Gastrocnemius medialis (tissue), 4 donors: Measurements from ENCODE around the gene ADAP1. TPM values are rescaled to one million over a fixed set of nuclear protein-coding genes. Genes with fewer than 3 reads are reported as not detected.
A peak's percentile ranks its signal among the peaks of the same experiment; 100 is the strongest.

ENCODE experiments used
- ATAC-seq, 2 donors: fragments of 150-250 bp; one replicate each; pipeline ENCODE4 v1.9.1; 2016
- DNase-seq, 2 donors: peaks; one replicate each; pipeline ENCODE4 v3.0.0-alpha.2; 2019
- H3K27ac ChIP-seq, 4 donors: fragments of 200-600 bp; sonication (generic); 1 replicate in 1 of 4; 2 replicates in 3 of 4; pipeline ENCODE4 v1.5.1; 2016 to 2018; ENCODE audit warnings: mild to moderate bottlenecking in 2 of 4, moderate library complexity in 1 of 4
- H3K27me3 ChIP-seq, 3 donors: fragments of 200-600 bp; sonication (generic) in 2 of 3; 1 replicate in 1 of 3; 2 replicates in 2 of 3; pipeline versions ENCODE4 v1.5.1 to v1.6.0; 2016 to 2019; ENCODE audit warnings: mild to moderate bottlenecking in 1 of 3, moderate library complexity in 1 of 3
- H3K36me3 ChIP-seq, 2 donors: fragments of 200-600 bp; sonication (generic) in 1 of 2; one replicate each; pipeline ENCODE4 v1.5.1; 2017 to 2018
- H3K4me1 ChIP-seq, 2 donors: fragments of 200-600 bp; sonication (generic) in 1 of 2; one replicate each; pipeline ENCODE4 v1.5.1; 2016 to 2017; ENCODE audit warnings: mild to moderate bottlenecking in 2 of 2
- H3K4me3 ChIP-seq, 4 donors: fragments of 200-600 bp; sonication (generic) in 3 of 4; 1 replicate in 1 of 4; 2 replicates in 3 of 4; pipeline ENCODE4 v1.5.1; 2016 to 2019; ENCODE audit warnings: mild to moderate bottlenecking in 2 of 4
- H3K9me3 ChIP-seq, 3 donors: fragments of 200-600 bp; sonication (generic) in 2 of 3; 1 replicate in 1 of 3; 2 replicates in 2 of 3; pipeline ENCODE4 v1.5.1; 2016 to 2019
- POLR2A ChIP-seq, 2 donors: fragments of 450-650 bp; IDR thresholded peaks; one replicate each; pipeline ENCODE4 v1.6.1; 2017; ENCODE audit warnings: antibody characterized with exemption in 2 of 2, mild to moderate bottlenecking in 2 of 2, moderate library complexity in 2 of 2
- in situ Hi-C, 4 donors: fragments of 200-750 bp; cut with MboI; loops; one replicate each; pipeline versions ENCODE4 v1.15.0 to v1.8.0; 2017; ENCODE audit warnings: low sequenced_read_pairs in 4 of 4
- intact Hi-C: fragments of 100-400 bp; cut with DNase I; formaldehyde crosslinking; loops from one replicate; pipeline ENCODE4 v1.15.1; 2023; ENCODE audit warnings: low total_unique reads
- total RNA-seq, 4 donors: library from RNA; depleted of rRNA; stranded (reverse); fragments of >200 nt; gene quantifications; one replicate each; pipeline versions ENCODE4 v1.1.0 to v1.2.3, GENCODE V29; 2016
- TF ChIP-seq, protein P1 (sequence below), 5 experiments: fragments of 450-650 bp in 3 of 5; fragments of 200-600 bp in 2 of 5; sonication (generic) in 2 of 5; IDR thresholded peaks in 4 of 5; conservative IDR thresholded peaks in 1 of 5; 1 replicate in 4 of 5; 2 replicates in 1 of 5; pipeline ENCODE4 v1.5.1; 2016 to 2019; ENCODE audit warnings: antibody characterized with exemption in 5 of 5, mild to moderate bottlenecking in 3 of 5, moderate library complexity in 3 of 5

The ADAP1 gene
- total RNA-seq, 4 donors from 2014 or later, result 0.71 to 5.0 (median 1.1) TPM

DNA sequence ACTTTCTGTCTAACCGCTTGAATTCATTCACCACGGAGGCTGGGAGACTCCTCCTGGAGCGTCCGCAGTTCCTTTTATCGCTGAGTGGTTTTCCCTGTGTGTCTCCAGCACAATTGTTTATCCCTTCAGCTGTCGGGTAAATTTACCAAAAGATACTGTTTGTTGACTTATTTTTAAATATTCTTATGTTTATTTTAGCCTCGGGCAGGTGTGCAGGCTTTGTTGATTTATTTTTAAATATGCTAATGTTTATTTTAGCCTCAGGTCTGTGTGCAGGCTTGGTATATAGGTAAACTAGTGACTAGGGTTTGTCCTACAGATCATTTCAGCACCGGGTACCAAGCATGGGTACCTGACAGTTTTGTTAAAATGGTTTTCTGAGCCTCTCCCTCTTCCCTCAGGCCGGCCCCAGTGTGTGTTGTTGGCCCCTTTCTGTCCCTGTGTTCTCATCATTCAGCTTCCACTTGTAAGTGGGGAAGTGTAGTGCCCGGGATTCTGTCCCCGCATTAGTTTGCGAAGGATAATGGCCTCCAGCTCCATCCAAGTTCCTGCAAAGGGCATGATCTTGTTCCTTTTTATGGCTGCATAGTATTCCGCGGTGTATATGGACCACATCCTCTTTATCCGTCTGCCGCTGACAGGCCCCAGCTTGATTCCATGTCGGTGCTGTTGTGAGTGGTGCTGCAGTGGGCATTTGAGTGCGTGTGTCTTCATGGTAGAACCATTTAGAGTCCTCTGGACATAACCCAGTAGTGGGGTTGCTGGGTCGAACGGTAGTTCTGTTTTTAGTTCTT, 72.8 kb downstream of the ADAP1 start:
- no peak for ATAC-seq
- peak overlapping the region; percentile 94 to 97 (median 95) for H3K27ac ChIP-seq
- no peak for TF ChIP-seq POLR2A (IDR thresholded peaks at IDR 0.05)
- TF ChIP-seq, protein P1, sequence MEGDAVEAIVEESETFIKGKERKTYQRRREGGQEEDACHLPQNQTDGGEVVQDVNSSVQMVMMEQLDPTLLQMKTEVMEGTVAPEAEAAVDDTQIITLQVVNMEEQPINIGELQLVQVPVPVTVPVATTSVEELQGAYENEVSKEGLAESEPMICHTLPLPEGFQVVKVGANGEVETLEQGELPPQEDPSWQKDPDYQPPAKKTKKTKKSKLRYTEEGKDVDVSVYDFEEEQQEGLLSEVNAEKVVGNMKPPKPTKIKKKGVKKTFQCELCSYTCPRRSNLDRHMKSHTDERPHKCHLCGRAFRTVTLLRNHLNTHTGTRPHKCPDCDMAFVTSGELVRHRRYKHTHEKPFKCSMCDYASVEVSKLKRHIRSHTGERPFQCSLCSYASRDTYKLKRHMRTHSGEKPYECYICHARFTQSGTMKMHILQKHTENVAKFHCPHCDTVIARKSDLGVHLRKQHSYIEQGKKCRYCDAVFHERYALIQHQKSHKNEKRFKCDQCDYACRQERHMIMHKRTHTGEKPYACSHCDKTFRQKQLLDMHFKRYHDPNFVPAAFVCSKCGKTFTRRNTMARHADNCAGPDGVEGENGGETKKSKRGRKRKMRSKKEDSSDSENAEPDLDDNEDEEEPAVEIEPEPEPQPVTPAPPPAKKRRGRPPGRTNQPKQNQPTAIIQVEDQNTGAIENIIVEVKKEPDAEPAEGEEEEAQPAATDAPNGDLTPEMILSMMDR (IDR thresholded peaks at IDR 0.05 in 4 of 5, conservative IDR thresholded peaks at IDR 0.05 in 1 of 5), result no peak
- H3K4me1 ChIP-seq, result peaks cover 80 to 84% of the 10 kb centered on the region in 2 donors
- no peak overlapping the region for H3K4me3 ChIP-seq
- H3K36me3 ChIP-seq, result no peaks in the 10 kb centered on the region
- no peaks in the 10 kb centered on the region for H3K27me3 ChIP-seq
- intact Hi-C loops (loop anchor here (5.0 kb wide), 1 partner anchor 364 kb away; the partner anchor contains the start of gene PDGFA), in situ Hi-C loops (no loop called here)
- DNase-seq, result no peak
- H3K9me3 ChIP-seq, result no peaks in the 10 kb centered on the region

DNA sequence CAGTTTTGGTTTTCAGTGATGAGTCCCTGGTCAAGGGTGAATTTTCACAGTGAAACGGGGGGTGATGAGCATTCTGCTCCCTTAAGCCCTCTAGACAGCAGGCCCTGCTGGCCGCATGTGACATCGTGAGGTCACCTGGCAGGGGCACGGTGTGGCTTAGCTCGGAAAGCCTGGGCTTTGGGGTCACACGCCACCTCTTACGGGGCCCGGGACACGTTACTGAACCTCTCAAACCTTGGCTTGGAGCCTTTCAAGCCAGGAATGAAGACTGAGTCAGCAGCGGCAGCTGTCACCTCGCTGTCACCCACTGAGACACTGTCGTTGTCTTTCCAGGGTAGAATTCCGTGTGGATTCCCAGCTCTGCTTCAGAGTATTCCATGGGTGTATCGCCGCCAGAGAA, 74.0 kb downstream of the ADAP1 start:
- ATAC-seq, result peak; percentile 56 to 57
- Histone ChIP-seq H3K36me3 (no peaks in the 10 kb centered on the region), H3K27me3 (no peaks in the 10 kb centered on the region), H3K27ac (peak overlapping the region; percentile 94 to 97 (median 95)), H3K4me1 (peaks cover 74 to 77% of the 10 kb centered on the region in 2 donors), H3K4me3 (peak overlapping the region; percentile 35 to 38 (median 36)), H3K9me3 (no peaks in the 10 kb centered on the region)
- TF ChIP-seq POLR2A (IDR thresholded peaks at IDR 0.05), result peak; percentile 61 to 64
- TF ChIP-seq, protein P1 (IDR thresholded peaks at IDR 0.05 in 4 of 5, conservative IDR thresholded peaks at IDR 0.05 in 1 of 5), result no peak
- intact Hi-C loops, result loop anchor here (5.0 kb wide), 1 partner anchor 363 kb away; the partner anchor contains the start of gene PDGFA
- in situ Hi-C loops, result no loop called here
- peak; percentile 68 to 79 for DNase-seq

DNA sequence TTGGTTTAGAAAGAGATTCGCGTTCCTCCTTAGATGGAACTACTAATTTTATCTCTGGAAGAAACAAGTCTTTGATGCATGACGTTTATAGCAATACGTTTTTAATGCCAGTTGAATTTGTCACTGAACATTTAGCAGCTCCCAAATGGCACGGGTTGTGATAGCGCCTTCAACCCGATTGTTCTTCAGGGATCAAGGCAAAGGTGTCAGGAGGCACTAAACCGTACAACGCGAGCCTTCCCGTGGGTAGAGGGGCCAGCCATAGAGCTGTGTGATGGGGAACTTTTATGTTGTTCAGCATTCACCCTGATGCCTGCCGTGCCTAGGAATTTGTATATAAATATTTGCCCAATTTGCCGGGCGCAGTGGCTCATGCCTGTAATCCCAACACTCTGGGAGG, 74.8 kb downstream of the ADAP1 start:
- H3K4me3 ChIP-seq, result peak overlapping the region in 3 of 4 donors; percentile 36 to 38 (median 37)
- peak overlapping the region; percentile 94 to 97 (median 95) for H3K27ac ChIP-seq
- no peaks in the 10 kb centered on the region for H3K9me3 ChIP-seq
- TF ChIP-seq, protein P1 (IDR thresholded peaks at IDR 0.05 in 4 of 5, conservative IDR thresholded peaks at IDR 0.05 in 1 of 5), result no peak
- TF ChIP-seq POLR2A (IDR thresholded peaks at IDR 0.05), result no peak
- H3K27me3 ChIP-seq, result no peaks in the 10 kb centered on the region
- peaks cover 73 to 77% of the 10 kb centered on the region in 2 donors for H3K4me1 ChIP-seq
- DNase-seq (no peak), ATAC-seq (no peak)
- H3K36me3 ChIP-seq, result no peaks in the 10 kb centered on the region
- in situ Hi-C loops (loop anchor here in 3 of 4 donors (10.0 kb wide), 2 partner anchors 55 to 95 kb away; no protein-coding TSS in a partner anchor), intact Hi-C loops (loop anchor here (5.0 to 10.0 kb wide), 6 partner anchors 148 to 687 kb away; partner anchors contain the start of genes FAM20C, GPR146 and PDGFA)

- Histone ChIP-seq H3K9me3 (no peaks in the 10 kb centered on the region), H3K4me1 (peaks cover 70 to 73% of the 10 kb centered on the region in 2 donors), H3K36me3 (no peaks in the 10 kb centered on the region), H3K27ac (peak overlapping the region; percentile 94 to 97 (median 95)), H3K4me3 (peak overlapping the region in 3 of 4 donors; percentile 8 to 91 (median 83)), H3K27me3 (no peaks in the 10 kb centered on the region)
- DNase-seq (peak; percentile 59 to 76), ATAC-seq (peak; percentile 9 to 15)
- in situ Hi-C loops, result loop anchor here in 3 of 4 donors (10.0 kb wide), 2 partner anchors 54 to 94 kb away; no protein-coding TSS in a partner anchor
- intact Hi-C loops, result loop anchor here (5.0 to 10.0 kb wide), 5 partner anchors 148 to 687 kb away; partner anchors contain the start of genes FAM20C and GPR146
- TF ChIP-seq, protein P1 (IDR thresholded peaks at IDR 0.05 in 4 of 5, conservative IDR thresholded peaks at IDR 0.05 in 1 of 5), result no peak
- peak in 1 of 2 donors; percentile 30 for TF ChIP-seq POLR2A (IDR thresholded peaks at IDR 0.05)
Observed at GRCh38 chr7:879093-879492, 75.4 kb downstream of the ADAP1 start.
